SK-N-SH treated with all-trans-retinoic acid at 6 μM for 48 hours (cell line): ENCODE measurements around the gene LETMD1.

ENCODE experiments used
- ATAC-seq: fragments of 200-7000 bp; cut with Tn5 transposase; 3 replicates; pipeline ENCODE4 v1.9.1; 2020; ENCODE audit warnings: mild to moderate bottlenecking, moderate library complexity
- ARNTL ChIP-seq: fragments of 450-650 bp; formaldehyde crosslinking; IDR thresholded peaks from 2 replicates; pipeline ENCODE4 v1.5.0; 2020; ENCODE audit warnings: low read depth, mild to moderate bottlenecking, moderate library complexity, borderline replicate concordance
- BACH2 ChIP-seq: fragments of 250-450 bp; sonication (Bioruptor Pico); IDR thresholded peaks from 2 replicates; pipeline ENCODE4 v1.9.0; 2021; ENCODE audit warnings: mild to moderate bottlenecking, borderline replicate concordance
- CREB5 ChIP-seq: fragments of 250-450 bp; sonication (Bioruptor Pico); IDR thresholded peaks from 2 replicates; pipeline ENCODE4 v1.5.1; 2020; ENCODE audit warnings: low read depth, mild to moderate bottlenecking, moderate library complexity
- CSDC2 ChIP-seq: fragments of 250-450 bp; sonication (Bioruptor Pico); IDR thresholded peaks from 2 replicates; pipeline ENCODE4 v1.5.0; 2020; ENCODE audit warnings: mild to moderate bottlenecking, moderate library complexity
- CSRNP3 ChIP-seq: fragments of 250-450 bp; sonication (Bioruptor Pico); IDR thresholded peaks from 2 replicates; pipeline ENCODE4 v1.5.1; 2021; ENCODE audit warnings: mild to moderate bottlenecking, moderate library complexity
- ESRRG ChIP-seq: fragments of 250-450 bp; sonication (Bioruptor Pico); IDR thresholded peaks from 2 replicates; pipeline ENCODE4 v1.6.1; 2021; ENCODE audit warnings: mild to moderate bottlenecking
- ISL1 ChIP-seq: fragments of 250-450 bp; sonication (Bioruptor Pico); IDR thresholded peaks from 2 replicates; pipeline ENCODE4 v2.1.2; 2022; ENCODE audit warnings: mild to moderate bottlenecking, moderate library complexity
- OSR1 ChIP-seq: fragments of 250-450 bp; sonication (Bioruptor Pico); IDR thresholded peaks from 2 replicates; pipeline ENCODE4 v1.8.0; 2022; ENCODE audit warnings: moderate library complexity, mild to moderate bottlenecking, inconsistent platforms
- PATZ1 ChIP-seq: fragments of 250-450 bp; sonication (Bioruptor Pico); IDR thresholded peaks from 2 replicates; pipeline ENCODE4 v1.8.0; 2020; ENCODE audit warnings: mild to moderate bottlenecking, moderate library complexity, borderline replicate concordance
- POU6F1 ChIP-seq: fragments of 250-450 bp; sonication (Bioruptor Pico); IDR thresholded peaks from 2 replicates; pipeline ENCODE4 v1.8.0; 2021; ENCODE audit warnings: low read depth, mild to moderate bottlenecking, moderate library complexity, borderline replicate concordance
- PPARA ChIP-seq: fragments of 250-450 bp; sonication (Bioruptor Pico); IDR thresholded peaks from 2 replicates; pipeline ENCODE4 v1.5.0; 2020; ENCODE audit warnings: mild to moderate bottlenecking, borderline replicate concordance
- RARB ChIP-seq: fragments of 250-450 bp; sonication (Bioruptor Pico); IDR thresholded peaks from 2 replicates; pipeline ENCODE4 v1.8.0; 2021; ENCODE audit warnings: mild to moderate bottlenecking, moderate library complexity
- TCF4 ChIP-seq: fragments of 250-450 bp; sonication (Bioruptor Pico); IDR thresholded peaks from 2 replicates; pipeline ENCODE4 v1.8.0; 2021; ENCODE audit warnings: mild to moderate bottlenecking, moderate library complexity, borderline replicate concordance
- TOX ChIP-seq: fragments of 250-450 bp; sonication (Bioruptor Pico); IDR thresholded peaks from 2 replicates; pipeline ENCODE4 v1.8.0; 2021; ENCODE audit warnings: mild to moderate bottlenecking, moderate library complexity, borderline replicate concordance
- TSHZ2 ChIP-seq: fragments of 250-450 bp; sonication (Bioruptor Pico); IDR thresholded peaks from 2 replicates; pipeline ENCODE4 v1.5.0; 2020; ENCODE audit warnings: mild to moderate bottlenecking, moderate library complexity
- ZC3H10 ChIP-seq: fragments of 250-450 bp; sonication (Bioruptor Pico); IDR thresholded peaks from 2 replicates; pipeline ENCODE4 v1.5.1; 2021; ENCODE audit warnings: mild to moderate bottlenecking, moderate library complexity
- ZFP3 ChIP-seq: fragments of 250-450 bp; sonication (Bioruptor Pico); IDR thresholded peaks from 2 replicates; pipeline ENCODE4 v1.5.0; 2020; ENCODE audit warnings: mild to moderate bottlenecking, moderate library complexity
- ZFP30 ChIP-seq: fragments of 450-650 bp; formaldehyde crosslinking; IDR thresholded peaks from 2 replicates; pipeline ENCODE4 v1.5.0; 2022; ENCODE audit warnings: mild to moderate bottlenecking, moderate library complexity
- ZNF565 ChIP-seq: fragments of 450-650 bp; formaldehyde crosslinking; conservative IDR thresholded peaks from 2 replicates; pipeline ENCODE4 v1.5.0; 2020; ENCODE audit warnings: low read depth, mild to moderate bottlenecking, moderate library complexity
- ZNF70 ChIP-seq: fragments of 450-650 bp; formaldehyde crosslinking; IDR thresholded peaks from 2 replicates; pipeline ENCODE4 v1.5.0; 2020; ENCODE audit warnings: mild to moderate bottlenecking, moderate library complexity
- ZNF8 ChIP-seq: fragments of 450-650 bp; formaldehyde crosslinking; IDR thresholded peaks from 2 replicates; pipeline ENCODE4 v1.5.0; 2020; ENCODE audit warnings: mild to moderate bottlenecking, moderate library complexity

The LETMD1 gene

GRCh38 chr12:51086933-51087332 lies 38.8 kb downstream of the LETMD1 start:
- TF ChIP-seq ZC3H10 (CRISPR knock-in tag) (no peak), TCF4 (CRISPR knock-in tag) (no peak), PATZ1 (CRISPR knock-in tag) (no peak), CSDC2 (CRISPR knock-in tag) (no peak), RARB (CRISPR knock-in tag) (no peak), POU6F1 (CRISPR knock-in tag) (no peak), ZNF8 (no peak), ARNTL (CRISPR knock-in tag) (no peak), TSHZ2 (CRISPR knock-in tag) (no peak), ESRRG (CRISPR knock-in tag) (no peak), PPARA (CRISPR knock-in tag) (no peak), ZFP3 (no peak), ISL1 (CRISPR knock-in tag) (no peak), CREB5 (CRISPR knock-in tag) (no peak), TOX (CRISPR knock-in tag) (no peak), OSR1 (CRISPR knock-in tag) (no peak), ZFP30 (CRISPR knock-in tag) (no peak), ZNF565 (no peak)
- TF ChIP-seq, all 23 proteins: peak for 0
- no peak for ATAC-seq

- no peak for ATAC-seq
- no peak for TF ChIP-seq PPARA (CRISPR knock-in tag)
- no peak for TF ChIP-seq TSHZ2 (CRISPR knock-in tag)
- no peak for TF ChIP-seq POU6F1 (CRISPR knock-in tag)
- TF ChIP-seq RARB (CRISPR knock-in tag), result no peak
- no peak for TF ChIP-seq CREB5 (CRISPR knock-in tag)
- TF ChIP-seq OSR1 (CRISPR knock-in tag), result no peak
- no peak for TF ChIP-seq BACH2
- TF ChIP-seq ZNF8, result no peak
- TF ChIP-seq PATZ1 (CRISPR knock-in tag), result no peak
- no peak for TF ChIP-seq ESRRG (CRISPR knock-in tag)
- TF ChIP-seq ISL1 (CRISPR knock-in tag), result no peak
- no peak for TF ChIP-seq ZNF70 (CRISPR knock-in tag)
- TF ChIP-seq CSDC2 (CRISPR knock-in tag), result no peak
- no peak for TF ChIP-seq TCF4 (CRISPR knock-in tag)
- TF ChIP-seq ZC3H10 (CRISPR knock-in tag), result no peak
- TF ChIP-seq CSRNP3 (CRISPR knock-in tag), result no peak
Observed at GRCh38 chr12:51087818-51088217, 39.7 kb downstream of the LETMD1 start.
